Upper lobe of left lung (tissue), 4 donors: ENCODE measurements around the gene DOCK8.

Source experiments
- POLR2A ChIP-seq, 4 donors: fragments of 450-650 bp; IDR thresholded peaks; one replicate each; pipeline ENCODE4 v1.5.1; 2016 to 2017; ENCODE audit warnings: antibody characterized with exemption in 4 of 4, mild to moderate bottlenecking in 2 of 4
- POLR2AphosphoS5 ChIP-seq, 2 donors: sonication (generic); formaldehyde crosslinking; IDR thresholded peaks; one replicate each; pipeline ENCODE4 v1.5.1; 2017; ENCODE audit warnings: antibody characterized with exemption in 2 of 2

GRCh38 chr9:228929-229695 is 14.4 kb downstream of the DOCK8 start:
- TF ChIP-seq POLR2A (IDR thresholded peaks at IDR 0.05) (no peak), POLR2AphosphoS5 (IDR thresholded peaks at IDR 0.05) (no peak)
